Fibroblast of lung (primary cell): ENCODE measurements around the gene LCN10.

ENCODE experiments used
- CTCF ChIP-seq, 2 donors: IDR thresholded peaks in 1 of 2; conservative IDR thresholded peaks in 1 of 2; 1 replicate in 1 of 2; 2 replicates in 1 of 2; pipeline ENCODE4 v1.5.1; 2011 to 2012; ENCODE audit warnings: low read length in 2 of 2, control low read depth in 1 of 2, inconsistent platforms in 1 of 2, low read depth in 1 of 2, mild to moderate bottlenecking in 1 of 2
- EZH2 ChIP-seq: IDR thresholded peaks from 2 replicates; pipeline ENCODE4 v1.5.1; 2012; ENCODE audit warnings: low read length, control low read depth, mild to moderate bottlenecking; ENCODE audit errors: missing control alignments

GRCh38 chr9:136698635-136699246 lies 44.0 kb downstream of the LCN10 start:
- TF ChIP-seq CTCF (conservative IDR thresholded peaks at IDR 0.05 in 1 of 2, IDR thresholded peaks at IDR 0.05 in 1 of 2; ENCODE audit: low read depth in 1 of 2, low read length in 2 of 2) (no peak), EZH2 (no peak)
